Left ventricle myocardium inferior (tissue), 1 donor: ENCODE data around the gene ANKS4B. TPM values are rescaled to one million over a fixed set of nuclear protein-coding genes. Genes with fewer than 3 reads are reported as not detected.
"Not testable (repeated sequence)": the region's sequence is repeated elsewhere in the genome, so short reads cannot be mapped to it uniquely, and the experiment has no call there.

Experiments used
- DNase-seq: peaks from one replicate; pipeline ENCODE4 v3.0.0-alpha.2; 2020
- H3K27ac ChIP-seq: fragments of 200-600 bp; replicated peaks from 2 replicates; pipeline ENCODE4 v1.8.0; 2021
- H3K27me3 ChIP-seq: fragments of 200-600 bp; 2 replicates; pipeline ENCODE4 v1.8.0; 2021; ENCODE audit warnings: low read depth
- H3K36me3 ChIP-seq: fragments of 200-600 bp; 2 replicates; pipeline ENCODE4 v1.8.0; 2021
- H3K4me1 ChIP-seq: fragments of 200-600 bp; 2 replicates; pipeline ENCODE4 v1.8.0; 2021
- H3K4me3 ChIP-seq: fragments of 200-600 bp; 2 replicates; pipeline ENCODE4 v1.8.0; 2021; ENCODE audit warnings: mild to moderate bottlenecking, moderate library complexity
- H3K9me3 ChIP-seq: fragments of 200-600 bp; replicated peaks from 2 replicates; pipeline ENCODE4 v1.8.0; 2021
- CTCF ChIP-seq: fragments of 200-600 bp; IDR thresholded peaks from 2 replicates; pipeline ENCODE4 v1.8.0; 2021; ENCODE audit warnings: antibody characterized with exemption, mild to moderate bottlenecking, borderline replicate concordance
- intact Hi-C: fragments of 100-400 bp; cut with micrococcal nuclease; formaldehyde crosslinking; loops from one replicate; pipeline ENCODE4 v1.11.0; 2022
- total RNA-seq: library from RNA; stranded (reverse); fragmentation: NEBNext Ultra II Directional; extraction: Animal tissue kit (Norgen Biotek cat#: 25700); gene quantifications from one replicate; pipeline ENCODE4 v1.2.1, GENCODE V29; 2021
- donor health status: DM: no; HTN: yes; CAD: no; lungs with severe emphysema.

Gene ANKS4B
- total RNA-seq, 1 donor from 2014 or later, result not detected

DNA sequence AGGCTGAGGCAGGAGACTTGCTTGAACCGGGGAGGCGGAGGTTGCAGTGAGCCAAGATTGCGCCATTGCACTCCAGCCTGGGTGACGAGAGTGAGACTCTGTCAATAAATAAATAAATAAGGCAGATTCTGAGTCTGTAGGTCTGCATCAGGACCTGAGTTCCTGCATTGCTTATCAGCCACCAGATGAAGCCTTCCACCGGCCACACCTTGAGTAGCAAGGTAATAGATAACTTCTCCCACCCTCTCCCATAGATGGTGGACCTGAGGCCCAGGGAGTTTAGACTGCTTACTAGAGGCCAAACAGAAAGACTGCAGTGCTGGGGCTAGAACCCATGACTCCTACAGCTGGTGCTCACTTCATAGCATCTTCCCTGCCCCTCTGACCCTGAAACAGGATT is 44.2 kb upstream of the ANKS4B start:
- intact Hi-C loops, result loop anchor here (10.0 kb wide), 2 partner anchors 105 to 365 kb away; no protein-coding TSS in a partner anchor
- Histone ChIP-seq H3K4me1 (no peaks in the 10 kb centered on the region), H3K4me3 (no peak overlapping the region), H3K27ac (no peak overlapping the region), H3K36me3 (no peaks in the 10 kb centered on the region), H3K9me3 (no peaks in the 10 kb centered on the region), H3K27me3 (peaks cover 2% of the 10 kb centered on the region)
- TF ChIP-seq CTCF, result no peak
- no peak for DNase-seq

DNA sequence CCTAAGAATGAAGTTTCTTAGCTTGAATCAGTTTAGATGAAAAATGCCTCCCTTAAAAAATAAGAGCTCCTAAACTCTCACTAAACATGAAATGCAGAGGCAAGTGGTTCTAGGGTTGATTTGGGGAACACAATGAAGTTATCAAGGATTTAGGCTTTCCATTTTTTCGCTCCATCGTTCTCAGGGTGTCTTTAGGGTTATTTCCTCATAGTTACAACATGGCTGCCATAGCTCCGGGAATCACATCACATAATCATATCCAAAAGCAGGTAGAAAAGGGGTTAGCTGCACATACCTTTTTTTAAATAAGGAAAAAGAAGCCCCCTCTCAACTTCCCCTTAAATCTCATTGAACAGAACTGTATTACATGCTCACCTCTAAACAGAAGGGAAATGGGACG is 43.5 kb upstream of the ANKS4B start:
- intact Hi-C loops, result no loop called here
- no peak for DNase-seq
- H3K4me1 ChIP-seq, result no peaks in the 10 kb centered on the region
- H3K27me3 ChIP-seq, result peaks cover 8% of the 10 kb centered on the region
- no peak overlapping the region for H3K27ac ChIP-seq
- no peak overlapping the region for H3K4me3 ChIP-seq
- H3K9me3 ChIP-seq, result no peaks in the 10 kb centered on the region
- TF ChIP-seq CTCF, result no peak
- no peaks in the 10 kb centered on the region for H3K36me3 ChIP-seq

- Histone ChIP-seq H3K27ac (no peak overlapping the region), H3K36me3 (no peaks in the 10 kb centered on the region), H3K9me3 (no peaks in the 10 kb centered on the region), H3K4me3 (no peak overlapping the region), H3K4me1 (no peaks in the 10 kb centered on the region), H3K27me3 (peaks cover 8% of the 10 kb centered on the region)
- intact Hi-C loops, result no loop called here
- no peak for DNase-seq
- TF ChIP-seq CTCF, result no peak
These were observed 42.9 kb upstream of the ANKS4B start for GRCh38 chr16:21190599-21190998.

- DNase-seq, result no peak
- intact Hi-C loops, result no loop called here
- H3K27me3 ChIP-seq, result peaks cover 22% of the 10 kb centered on the region
- no peaks in the 10 kb centered on the region for H3K9me3 ChIP-seq
- TF ChIP-seq CTCF, result no peak
- H3K36me3 ChIP-seq, result no peaks in the 10 kb centered on the region
- H3K4me1 ChIP-seq, result no peaks in the 10 kb centered on the region
- no peak overlapping the region for H3K4me3 ChIP-seq
- no peak overlapping the region for H3K27ac ChIP-seq
These were observed 40.5 kb upstream of the ANKS4B start for GRCh38 chr16:21192991-21193390.

- Histone ChIP-seq H3K36me3 (no peaks in the 10 kb centered on the region), H3K27me3 (peaks cover 33% of the 10 kb centered on the region), H3K27ac (no peak overlapping the region), H3K4me3 (no peak overlapping the region), H3K4me1 (no peaks in the 10 kb centered on the region), H3K9me3 (no peaks in the 10 kb centered on the region)
- no peak for TF ChIP-seq CTCF
- DNase-seq, result no peak
- intact Hi-C loops, result no loop called here
These were observed 38.7 kb upstream of the ANKS4B start for GRCh38 chr16:21194771-21195301.

- H3K4me1 ChIP-seq, H3K27ac ChIP-seq, DNase-seq, H3K36me3 ChIP-seq, intact Hi-C loops, H3K4me3 ChIP-seq, H3K9me3 ChIP-seq: not testable (repeated sequence)
- H3K27me3 ChIP-seq, result peaks cover 38% of the 10 kb centered on the region
These were observed 38.2 kb upstream of the ANKS4B start for GRCh38 chr16:21195330-21195729.
